SHP77 (cell line): ENCODE results near the gene TRAIP.
"Not testable (repeated sequence)": the region's sequence is repeated elsewhere in the genome, so short reads cannot be mapped to it uniquely, and the experiment has no call there.

Experiments
- DNase-seq, 2 experiments: peaks; one replicate each; lab custom pipeline; 2025; lab: John Stamatoyannopoulos, UW

Gene TRAIP, protein sequence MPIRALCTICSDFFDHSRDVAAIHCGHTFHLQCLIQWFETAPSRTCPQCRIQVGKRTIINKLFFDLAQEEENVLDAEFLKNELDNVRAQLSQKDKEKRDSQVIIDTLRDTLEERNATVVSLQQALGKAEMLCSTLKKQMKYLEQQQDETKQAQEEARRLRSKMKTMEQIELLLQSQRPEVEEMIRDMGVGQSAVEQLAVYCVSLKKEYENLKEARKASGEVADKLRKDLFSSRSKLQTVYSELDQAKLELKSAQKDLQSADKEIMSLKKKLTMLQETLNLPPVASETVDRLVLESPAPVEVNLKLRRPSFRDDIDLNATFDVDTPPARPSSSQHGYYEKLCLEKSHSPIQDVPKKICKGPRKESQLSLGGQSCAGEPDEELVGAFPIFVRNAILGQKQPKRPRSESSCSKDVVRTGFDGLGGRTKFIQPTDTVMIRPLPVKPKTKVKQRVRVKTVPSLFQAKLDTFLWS

GRCh38 chr3:49856181-49857005, at the start of gene TRAIP:
TSS of gene TRAIP (minus strand) at chr3:49856564. CDS start at chr3:49856453, 111 bp downstream.
- DNase-seq: peak; percentile 88 to 89

- DNase-seq: not testable (repeated sequence)
Measured at GRCh38 chr3:49904448-49904847, 48.1 kb upstream of the TRAIP start.

- DNase-seq: peak; percentile 52 to 76
Measured at GRCh38 chr3:49903451-49904424, 47.4 kb upstream of the TRAIP start, which contains the start of gene MST1R. TSS of gene MST1R (minus strand) at chr3:49903873. CDS start at chr3:49903609, 264 bp downstream.

GRCh38 chr3:49902511-49903345, 46.4 kb upstream of the TRAIP start:
- no peak for DNase-seq

- no peak for DNase-seq
Measured at GRCh38 chr3:49901366-49902339, 45.3 kb upstream of the TRAIP start.

GRCh38 chr3:49900491-49901153, 44.3 kb upstream of the TRAIP start:
- DNase-seq: no peak

GRCh38 chr3:49899815-49900214, 43.5 kb upstream of the TRAIP start:
- DNase-seq: no peak

DNA sequence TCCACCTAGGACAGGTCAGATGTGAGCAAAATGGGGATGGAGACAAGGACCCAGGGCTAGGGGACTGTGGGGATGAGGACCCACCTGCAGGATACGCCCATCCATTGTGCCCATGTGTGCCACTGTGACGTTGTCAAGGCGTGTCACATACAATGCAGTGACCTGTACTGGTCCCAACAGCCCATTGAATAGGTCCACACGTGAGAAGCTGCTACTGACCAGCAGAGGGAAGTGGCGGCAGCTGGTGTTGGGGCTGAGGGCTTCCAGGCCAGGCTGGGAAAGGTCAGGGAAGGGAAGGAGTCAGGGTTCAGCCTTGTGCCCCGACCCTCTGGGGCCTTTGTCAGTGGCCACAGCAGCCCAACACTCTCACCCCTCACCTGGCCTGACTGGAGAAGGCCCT, 42.6 kb upstream of the TRAIP start:
- DNase-seq: no peak

DNA sequence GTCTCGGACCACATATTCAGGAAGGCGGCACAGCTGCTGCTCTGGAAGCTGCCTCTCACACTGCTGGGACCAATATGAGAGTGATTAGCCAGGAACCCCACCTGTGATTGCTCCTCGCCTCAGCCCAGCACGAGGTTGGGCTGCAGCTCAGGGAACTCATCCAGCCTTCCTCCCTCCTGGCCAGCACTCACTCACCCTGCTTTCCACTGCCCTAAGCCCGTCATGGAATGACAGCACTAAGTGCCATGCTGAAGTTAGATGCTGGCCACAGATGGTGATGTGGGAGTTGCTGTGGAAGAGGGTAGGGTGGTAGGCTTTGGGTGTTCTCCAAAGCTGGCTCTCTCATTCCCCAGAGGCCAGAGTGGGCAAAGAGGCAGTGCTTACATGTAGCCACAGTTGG, 40.0 kb upstream of the TRAIP start:
- no peak for DNase-seq

GRCh38 chr3:49895791-49896190, 39.4 kb upstream of the TRAIP start:
- no peak for DNase-seq

GRCh38 chr3:49889296-49889695, 32.9 kb upstream of the TRAIP start:
- DNase-seq: no peak

DNA sequence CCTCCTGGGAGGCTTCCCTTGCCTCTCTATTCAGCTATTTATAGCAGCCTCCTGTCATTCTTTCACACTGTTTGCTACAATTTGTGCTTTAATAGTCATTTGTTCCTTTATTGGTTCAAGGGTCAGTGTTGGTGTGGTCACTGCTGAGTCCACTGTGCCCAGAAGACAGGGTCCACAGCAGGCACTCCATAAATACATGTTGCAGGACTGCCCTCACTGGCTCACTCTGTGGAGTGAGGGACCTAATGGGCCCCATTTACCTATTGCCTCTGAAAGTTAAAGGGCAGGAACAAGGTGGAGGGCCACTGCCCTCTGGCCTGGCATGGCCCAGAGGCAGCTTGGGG, 30.5 kb upstream of the TRAIP start:
- no peak for DNase-seq

GRCh38 chr3:49883998-49884397, 27.6 kb upstream of the TRAIP start:
- DNase-seq: no peak

DNA sequence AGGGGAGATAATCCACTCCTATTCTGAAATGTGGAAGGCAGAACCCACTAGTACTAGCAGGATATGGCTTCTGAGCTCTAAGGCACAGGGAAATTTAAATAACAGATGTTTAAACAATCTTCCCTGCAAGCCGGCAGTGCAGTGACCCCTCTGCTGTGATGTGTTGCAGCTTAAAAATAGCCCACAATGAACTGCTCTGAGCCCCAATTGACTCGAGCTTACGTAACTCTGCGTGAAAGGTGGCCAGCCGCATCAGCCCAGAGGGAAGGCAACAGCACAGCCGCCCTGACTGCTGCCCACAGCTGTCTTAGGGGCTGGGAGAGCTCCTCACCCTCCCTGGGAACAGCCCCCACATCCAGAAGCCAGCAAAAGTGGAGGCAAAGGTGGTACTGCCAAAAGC, 25.8 kb upstream of the TRAIP start:
- no peak for DNase-seq

DNA sequence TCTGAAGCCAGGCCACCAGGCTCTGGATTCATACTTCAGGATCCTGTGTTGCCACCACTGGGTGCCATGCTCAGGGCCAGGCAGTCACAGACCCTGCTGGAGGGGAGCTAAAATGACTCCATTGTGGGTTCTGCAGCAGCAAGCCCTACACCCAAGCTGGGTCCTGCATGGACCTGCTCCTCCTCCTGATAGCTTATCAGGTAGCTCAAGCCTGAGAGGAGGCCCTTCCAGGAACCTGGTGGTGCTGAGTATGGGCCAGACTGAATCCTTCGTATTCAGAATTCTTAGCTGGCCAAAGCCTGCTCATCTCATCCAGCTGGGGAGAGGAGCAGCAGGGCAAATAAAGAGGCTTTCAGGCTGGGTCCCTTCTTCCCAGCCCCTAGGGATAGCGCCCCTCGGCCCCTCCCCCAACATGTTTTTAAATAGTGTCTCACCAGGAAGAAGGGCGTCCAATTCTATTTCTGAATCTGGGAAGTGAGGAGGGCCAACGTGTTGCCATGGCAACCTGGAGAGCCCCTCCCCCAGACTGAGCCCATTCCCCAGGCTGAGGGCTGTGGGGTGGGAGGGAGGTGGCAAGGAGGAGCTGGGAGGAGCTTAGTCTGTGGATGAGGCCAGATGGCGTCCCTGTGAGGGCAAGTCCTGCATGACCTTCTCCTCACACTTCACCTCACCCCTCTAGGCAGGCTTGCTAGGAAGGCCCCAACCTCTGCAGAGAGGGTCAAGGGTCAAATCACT, 24.4 kb upstream of the TRAIP start:
- no peak for DNase-seq

- DNase-seq: no peak
Measured at GRCh38 chr3:49879721-49880120, 23.4 kb upstream of the TRAIP start.

GRCh38 chr3:49878686-49879085, 22.3 kb upstream of the TRAIP start:
- DNase-seq: no peak

GRCh38 chr3:49877716-49878115, 21.4 kb upstream of the TRAIP start:
- DNase-seq: no peak
